HUES64 (cell line): Measurements from ENCODE around the gene GON4L.
"Not testable (repeated sequence)": the region's sequence is repeated elsewhere in the genome, so short reads cannot be mapped to it uniquely, and the experiment has no call there.

Experiments
- H3K27ac ChIP-seq: 2 replicates; pipeline ENCODE4 v1.7.0; 2013; ENCODE audit warnings: low read depth, low read length, inconsistent platforms
- H3K27me3 ChIP-seq: 2 replicates; pipeline ENCODE4 v1.6.1; 2013; ENCODE audit warnings: mild to moderate bottlenecking, low read length; ENCODE audit not compliant: insufficient read depth
- H3K36me3 ChIP-seq: 2 replicates; pipeline ENCODE4 v1.6.1; 2013; ENCODE audit warnings: mild to moderate bottlenecking, low read length; ENCODE audit not compliant: insufficient read depth
- H3K4me1 ChIP-seq: 2 replicates; pipeline ENCODE4 v1.6.1; 2013; ENCODE audit warnings: mild to moderate bottlenecking, low read length, moderate library complexity; ENCODE audit not compliant: insufficient read depth
- H3K4me3 ChIP-seq: 2 replicates; pipeline ENCODE4 v1.5.1; 2013; ENCODE audit warnings: mild to moderate bottlenecking, low read length, moderate library complexity
- H3K9ac ChIP-seq: 2 replicates; pipeline ENCODE4 v1.6.1; 2013; ENCODE audit warnings: mild to moderate bottlenecking, low read depth, low read length
- H3K9me3 ChIP-seq: 2 replicates; pipeline ENCODE4 v1.6.1; 2013; ENCODE audit warnings: low read depth, low read length; ENCODE audit not compliant: insufficient read depth
- WGBS: fragments of 150-250, 120-280 bp; methylation state at CpG from one replicate; pipeline ENCODE4 v1.1.7; 2013; ENCODE audit warnings: missing lambda C conversion rate; 5-methylcytosine and 5-hydroxymethylcytosine counted together

The GON4L gene

DNA sequence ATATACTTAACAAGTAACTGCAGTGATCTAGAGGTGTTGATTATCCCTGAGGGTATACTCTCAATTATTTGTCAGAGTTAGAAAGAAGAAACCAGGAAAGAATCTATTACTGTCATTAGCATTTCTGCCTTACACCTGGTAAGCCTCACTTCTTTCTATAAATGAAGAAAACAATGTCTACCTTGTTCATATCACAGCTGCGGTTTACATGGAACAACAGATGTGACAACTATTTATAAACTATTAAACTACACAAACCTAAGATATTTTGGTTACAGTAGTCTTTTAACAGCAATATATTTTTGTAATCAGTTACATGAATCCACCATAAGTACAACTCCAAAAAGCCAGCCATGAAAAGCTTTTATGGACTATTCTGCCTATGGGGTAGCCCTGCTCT, 40.7 kb downstream of the GON4L start:
- Histone ChIP-seq H3K9me3 (no peaks in the 10 kb centered on the region), H3K4me1 (peaks cover 5% of the 10 kb centered on the region; the same call in 1 of the 2 replicates), H3K27ac (no peak overlapping the region), H3K9ac (no peak overlapping the region), H3K36me3 (peaks cover 94% of the 10 kb centered on the region), H3K4me3 (no peak overlapping the region), H3K27me3 (no peaks in the 10 kb centered on the region)
- 100% methylated on average over 1 of the region's 1 CpG for WGBS

- 96% methylated on average over 3 of the region's 3 CpGs for WGBS
- no peak overlapping the region for H3K9ac ChIP-seq
- H3K4me3 ChIP-seq, result no peak overlapping the region
- no peaks in the 10 kb centered on the region for H3K27me3 ChIP-seq
- no peaks in the 10 kb centered on the region for H3K9me3 ChIP-seq
- H3K4me1 ChIP-seq, result peaks cover 5% of the 10 kb centered on the region; the same call in 1 of the 2 replicates
- H3K36me3 ChIP-seq, result peaks cover 85% of the 10 kb centered on the region
- no peak overlapping the region for H3K27ac ChIP-seq
Observed at GRCh38 chr1:155813672-155814071, 43.3 kb downstream of the GON4L start.

GRCh38 chr1:155812878-155813277, 44.1 kb downstream of the GON4L start:
- Histone ChIP-seq H3K27ac (no peak overlapping the region), H3K36me3 (peaks cover 83% of the 10 kb centered on the region), H3K4me3 (no peak overlapping the region), H3K9me3 (no peaks in the 10 kb centered on the region), H3K9ac (no peak overlapping the region), H3K27me3 (no peaks in the 10 kb centered on the region), H3K4me1 (peaks cover 5% of the 10 kb centered on the region; the same call in 1 of the 2 replicates)
- WGBS, result 100% methylated on average over 1 of the region's 1 CpG

DNA sequence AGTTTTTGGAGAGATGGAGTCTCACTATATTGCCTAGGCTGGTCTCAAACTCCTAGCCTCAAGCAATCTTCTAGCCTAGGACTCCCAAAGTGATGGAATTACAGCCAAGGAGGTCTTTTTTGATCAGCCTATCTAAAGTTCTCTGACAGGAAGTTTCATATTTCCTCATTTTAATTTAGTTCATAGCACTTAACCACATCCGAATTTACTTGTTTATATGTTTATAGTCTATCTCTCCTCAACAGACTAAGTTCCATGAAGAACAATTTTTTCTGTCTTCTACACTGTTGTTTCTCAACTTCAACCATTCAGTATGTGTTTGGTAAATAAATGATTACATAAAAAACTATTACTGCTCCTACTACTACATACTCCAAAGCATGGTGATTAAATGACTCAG, 47.9 kb downstream of the GON4L start:
- no CpG with 5 or more reads among the region's 1 CpG for WGBS
- peaks cover 76% of the 10 kb centered on the region for H3K36me3 ChIP-seq

GRCh38 chr1:155801149-155801548, 55.9 kb downstream of the GON4L start:
- no peak overlapping the region for H3K4me3 ChIP-seq
- H3K27ac ChIP-seq, result no peak overlapping the region
- H3K36me3 ChIP-seq, result peaks cover 70% of the 10 kb centered on the region
- no peaks in the 10 kb centered on the region for H3K9me3 ChIP-seq
- no peak overlapping the region for H3K9ac ChIP-seq
- no peaks in the 10 kb centered on the region for H3K4me1 ChIP-seq
- H3K27me3 ChIP-seq, result no peaks in the 10 kb centered on the region

More for the DNA sequence above, 47.9 kb downstream of the GON4L start:
- H3K4me3 ChIP-seq, result no peak overlapping the region
- H3K9me3 ChIP-seq, result no peaks in the 10 kb centered on the region
- H3K27ac ChIP-seq, result no peak overlapping the region
- H3K9ac ChIP-seq, result no peak overlapping the region
- no peaks in the 10 kb centered on the region for H3K27me3 ChIP-seq
- H3K4me1 ChIP-seq, result no peaks in the 10 kb centered on the region

GRCh38 chr1:155795618-155796017, 61.4 kb downstream of the GON4L start:
- WGBS, result 99% methylated on average over 4 of the region's 4 CpGs
- H3K36me3 ChIP-seq, result peaks cover 66% of the 10 kb centered on the region
- H3K4me1 ChIP-seq, H3K9me3 ChIP-seq, H3K4me3 ChIP-seq, H3K27me3 ChIP-seq, H3K27ac ChIP-seq, H3K9ac ChIP-seq: not testable (repeated sequence)

DNA sequence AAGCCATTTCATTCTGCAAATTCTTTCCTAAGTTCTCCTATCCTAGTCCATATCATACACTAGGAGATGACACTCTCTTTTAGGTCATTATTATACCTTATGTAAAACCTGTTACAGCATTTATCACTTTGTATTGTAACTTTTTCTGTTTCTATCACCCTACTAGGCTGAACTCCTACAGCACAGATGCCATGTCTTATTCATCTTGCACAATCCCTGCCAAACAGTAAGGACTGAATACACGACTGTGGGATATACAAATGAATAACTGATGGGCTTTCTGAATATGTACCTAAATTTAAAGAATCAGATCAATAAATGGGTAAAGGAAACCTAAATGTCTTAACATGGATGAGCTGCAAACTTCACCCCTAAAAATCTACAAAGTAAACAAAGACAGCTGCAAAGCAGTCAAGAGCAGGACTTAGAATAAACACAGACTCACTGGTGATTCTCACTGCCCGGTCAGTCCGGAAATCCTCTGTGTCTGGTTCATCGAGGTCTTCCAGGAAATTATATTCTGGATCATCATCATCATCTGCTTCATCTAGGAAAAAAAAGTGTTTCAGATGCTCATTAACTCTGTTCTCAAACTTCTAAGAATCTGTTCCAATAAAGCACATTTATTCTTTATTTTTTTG, 62.3 kb downstream of the GON4L start:
- WGBS, result 94% methylated on average over 4 of the region's 4 CpGs
- Histone ChIP-seq H3K27ac (no peak overlapping the region), H3K36me3 (peaks cover 63% of the 10 kb centered on the region), H3K9me3 (no peaks in the 10 kb centered on the region), H3K4me3 (no peak overlapping the region), H3K4me1 (no peaks in the 10 kb centered on the region), H3K27me3 (no peaks in the 10 kb centered on the region), H3K9ac (no peak overlapping the region)

DNA sequence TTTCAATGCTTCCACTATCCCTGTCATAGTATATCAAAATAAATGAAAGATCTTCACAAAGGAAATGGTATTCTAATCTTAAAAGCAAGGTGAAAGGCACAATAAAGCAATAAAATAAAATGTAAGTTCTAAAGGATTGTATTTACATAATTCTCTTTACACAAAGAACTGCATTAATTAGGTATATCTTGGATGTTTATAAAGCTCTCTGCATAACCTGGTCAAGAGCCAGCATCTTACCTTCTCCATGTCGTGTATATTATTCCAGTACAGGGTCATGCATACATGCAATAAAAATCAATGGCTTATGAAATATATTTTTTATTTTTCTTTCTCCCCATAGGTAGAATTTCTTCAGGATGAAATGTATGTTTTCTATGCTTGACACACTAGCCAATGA, 63.8 kb downstream of the GON4L start:
- H3K4me3 ChIP-seq, result no peak overlapping the region
- no peaks in the 10 kb centered on the region for H3K9me3 ChIP-seq
- 100% methylated on average over 1 of the region's 1 CpG for WGBS
- H3K36me3 ChIP-seq, result peaks cover 51% of the 10 kb centered on the region
- no peak overlapping the region for H3K9ac ChIP-seq
- no peak overlapping the region for H3K27ac ChIP-seq
- no peaks in the 10 kb centered on the region for H3K4me1 ChIP-seq
- H3K27me3 ChIP-seq, result no peaks in the 10 kb centered on the region

- no peaks in the 10 kb centered on the region for H3K9me3 ChIP-seq
- H3K9ac ChIP-seq, result no peak overlapping the region
- WGBS, result 90% methylated on average over 3 of the region's 3 CpGs
- no peak overlapping the region for H3K4me3 ChIP-seq
- H3K27ac ChIP-seq, result no peak overlapping the region
- H3K36me3 ChIP-seq, result peaks cover 73% of the 10 kb centered on the region
- H3K4me1 ChIP-seq, result no peaks in the 10 kb centered on the region
- no peaks in the 10 kb centered on the region for H3K27me3 ChIP-seq
Observed at GRCh38 chr1:155777582-155777981, 79.4 kb downstream of the GON4L start.

DNA sequence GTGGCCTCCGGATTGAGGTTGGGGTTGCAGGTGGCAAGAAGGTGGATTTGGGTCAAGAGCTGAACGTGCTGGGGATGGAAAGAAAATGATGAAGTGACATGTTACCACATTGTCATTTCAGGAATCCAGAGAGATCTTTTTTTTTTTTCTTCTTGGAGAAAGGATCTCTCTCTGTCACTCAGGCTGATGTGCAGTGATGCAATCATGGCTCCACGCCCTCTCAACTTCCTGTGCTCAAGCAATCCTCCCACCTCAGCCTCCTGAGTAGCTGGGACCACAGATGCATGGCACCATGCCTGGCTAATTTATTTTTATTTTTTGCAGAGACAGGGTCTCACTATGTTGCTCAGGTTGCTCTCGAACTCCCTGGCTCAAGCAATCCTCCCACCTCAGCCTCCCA, 80.6 kb downstream of the GON4L start:
- Histone ChIP-seq H3K9ac (no peak overlapping the region), H3K9me3 (no peaks in the 10 kb centered on the region), H3K27ac (no peak overlapping the region), H3K4me1 (no peaks in the 10 kb centered on the region), H3K36me3 (peaks cover 78% of the 10 kb centered on the region), H3K4me3 (no peak overlapping the region), H3K27me3 (no peaks in the 10 kb centered on the region)
- 96% methylated on average over 4 of the region's 4 CpGs for WGBS

DNA sequence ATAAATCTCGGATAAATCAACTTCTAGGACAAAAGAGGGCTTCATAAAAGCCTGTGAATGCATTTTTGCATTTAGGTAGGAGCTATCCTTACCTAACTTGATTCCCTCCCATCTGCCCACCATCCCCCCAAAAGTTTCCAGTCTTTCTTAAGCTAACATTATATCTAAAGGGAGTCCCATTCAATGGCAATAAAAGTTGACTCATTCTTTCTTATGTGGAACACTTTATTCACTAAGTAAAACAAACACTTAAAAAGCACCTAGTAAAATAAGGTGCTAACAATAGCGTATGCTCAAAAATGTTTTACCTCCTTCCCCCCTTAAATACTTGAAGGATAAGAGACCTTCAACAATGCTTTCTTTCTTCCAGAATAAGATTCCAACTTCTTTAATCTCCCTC, 83.8 kb downstream of the GON4L start:
- H3K9ac ChIP-seq, result no peak overlapping the region
- H3K9me3 ChIP-seq, result no peaks in the 10 kb centered on the region
- 96% methylated on average over 2 of the region's 2 CpGs for WGBS
- no peak overlapping the region for H3K4me3 ChIP-seq
- H3K27me3 ChIP-seq, result no peaks in the 10 kb centered on the region
- H3K36me3 ChIP-seq, result peaks cover 93% of the 10 kb centered on the region
- no peak overlapping the region for H3K27ac ChIP-seq
- H3K4me1 ChIP-seq, result no peaks in the 10 kb centered on the region

- Histone ChIP-seq H3K4me3 (no peak overlapping the region), H3K9ac (no peak overlapping the region), H3K9me3 (no peaks in the 10 kb centered on the region), H3K27me3 (no peaks in the 10 kb centered on the region), H3K36me3 (peaks cover 94% of the 10 kb centered on the region), H3K4me1 (no peaks in the 10 kb centered on the region), H3K27ac (no peak overlapping the region)
- WGBS, result 93% methylated on average over 3 of the region's 5 CpGs
Observed at GRCh38 chr1:155769257-155769656, 87.8 kb downstream of the GON4L start.
